B cell (primary cell): Measurements from ENCODE around the gene CYP4F3. TPM values are rescaled to one million over a fixed set of nuclear protein-coding genes. Genes with fewer than 3 reads are reported as not detected.

Source experiments
- ATAC-seq: fragments of 200-7000 bp; cut with Tn5 transposase; one replicate; pipeline ENCODE4 v1.10.0; 2021; ENCODE audit warnings: low read depth, mild to moderate bottlenecking, moderate number of reproducible peaks, moderate library complexity
- CTCF ChIA-PET: fragments of 350-600 bp; sonication (Branson Sonifier 250); formaldehyde crosslinking; loops from one replicate; lab custom pipeline; 2021; ENCODE audit warnings: antibody characterized with exemption, inconsistent platforms; lab: Charles Lee
- POLR2A ChIA-PET: fragments of 350-600 bp; sonication (Branson Sonifier 250); formaldehyde crosslinking; loops from one replicate; lab custom pipeline; 2021; ENCODE audit warnings: antibody characterized with exemption; lab: Charles Lee
- DNase-seq: peaks from one replicate; pipeline ENCODE4 v3.0.0; 2013
- H2AFZ ChIP-seq: 2 replicates; pipeline ENCODE4 v1.6.1; 2012; ENCODE audit warnings: mild to moderate bottlenecking, low read depth, low read length; ENCODE audit not compliant: insufficient read depth, poor library complexity, severe bottlenecking
- H3K27ac ChIP-seq, 2 donors: 1 replicate in 1 of 2; 2 replicates in 1 of 2; pipeline ENCODE4 v1.5.1; 2012 to 2013; ENCODE audit warnings: low read length in 2 of 2, mild to moderate bottlenecking in 2 of 2, moderate library complexity in 1 of 2
- H3K27me3 ChIP-seq, 4 experiments: fragments of 200-600 bp in 1 of 4; sonication (generic) in 1 of 4; replicated peaks in 1 of 4; 1 replicate in 2 of 4; 2 replicates in 2 of 4; pipeline versions ENCODE4 v1.6.1 to v1.7.0; 2013 to 2016; ENCODE audit warnings: low read length in 3 of 4, mild to moderate bottlenecking in 2 of 4, mixed read lengths in 1 of 4, moderate library complexity in 1 of 4; ENCODE audit not compliant: insufficient read depth in 4 of 4, control insufficient read depth in 3 of 4; ENCODE audit errors: control extremely low read depth in 1 of 4
- H3K36me3 ChIP-seq, 2 experiments: replicated peaks in 1 of 2; 1 replicate in 1 of 2; 2 replicates in 1 of 2; pipeline versions ENCODE4 v1.6.1 to v1.7.1; 2013; ENCODE audit warnings: low read length in 1 of 2; ENCODE audit not compliant: insufficient read depth in 2 of 2, control insufficient read depth in 1 of 2; ENCODE audit errors: control extremely low read depth in 1 of 2, extremely low read depth in 1 of 2
- H3K4me1 ChIP-seq, 2 donors: fragments of 200-600 bp in 1 of 2; sonication (generic) in 1 of 2; 1 replicate in 1 of 2; 2 replicates in 1 of 2; pipeline versions ENCODE4 v1.5.1 to v1.6.1; 2013 to 2017; ENCODE audit warnings: low read length in 2 of 2; ENCODE audit not compliant: control insufficient read depth in 2 of 2, insufficient read depth in 2 of 2
- H3K4me2 ChIP-seq: replicated peaks from 2 replicates; pipeline ENCODE3; 2012; ENCODE audit warnings: mild to moderate bottlenecking, low read depth, low read length; ENCODE audit not compliant: poor library complexity, severe bottlenecking
- H3K4me3 ChIP-seq, 5 experiments: fragments of 200-600 bp in 1 of 5; sonication (generic) in 1 of 5; 1 replicate in 3 of 5; 2 replicates in 2 of 5; pipeline versions ENCODE4 v1.5.1 to v1.7.0; 2011 to 2016; ENCODE audit warnings: low read length in 4 of 5, mild to moderate bottlenecking in 4 of 5, low read depth in 2 of 5, control low read depth in 1 of 5, moderate library complexity in 1 of 5; ENCODE audit not compliant: insufficient read depth in 1 of 5; ENCODE audit errors: control extremely low read depth in 1 of 5, extremely low read depth in 1 of 5
- H3K79me2 ChIP-seq: fragments of 200-600 bp; sonication (generic); one replicate; pipeline ENCODE4 v1.6.0; 2016; ENCODE audit warnings: low read length; ENCODE audit not compliant: control insufficient read depth, insufficient read depth
- H3K9ac ChIP-seq: fragments of 200-600 bp; sonication (generic); 2 replicates; pipeline ENCODE4 v1.6.1; 2017; ENCODE audit warnings: mild to moderate bottlenecking, low read length, moderate library complexity
- H3K9me3 ChIP-seq, 3 donors: one replicate each; pipeline versions ENCODE4 v1.6.1 to v1.7.1; 2013; ENCODE audit warnings: low read length in 2 of 3; ENCODE audit not compliant: control insufficient read depth in 2 of 3, insufficient read depth in 1 of 3; ENCODE audit errors: control extremely low read depth in 1 of 3
- H4K20me1 ChIP-seq: 2 replicates; pipeline ENCODE4 v1.6.0; 2012; ENCODE audit warnings: mild to moderate bottlenecking, low read length; ENCODE audit not compliant: insufficient read depth, control insufficient read depth, poor library complexity, severe bottlenecking
- H3K27ac Mint-ChIP-seq: one replicate; pipeline ENCODE4 v1.8.0; 2021; ENCODE audit warnings: mixed read lengths
- H3K27me3 Mint-ChIP-seq: one replicate; pipeline ENCODE4 v1.8.0; 2021; ENCODE audit warnings: mixed read lengths
- H3K4me1 Mint-ChIP-seq: one replicate; pipeline ENCODE4 v1.8.0; 2021; ENCODE audit warnings: mixed read lengths
- H3K4me3 Mint-ChIP-seq: one replicate; pipeline ENCODE4 v1.8.0; 2021; ENCODE audit warnings: mixed read lengths
- H3K9me3 Mint-ChIP-seq: one replicate; pipeline ENCODE4 v1.8.0; 2022; ENCODE audit warnings: mixed read lengths; ENCODE audit not compliant: insufficient read depth
- CTCF ChIP-seq: fragments of 200-600 bp; IDR thresholded peaks from one replicate; pipeline ENCODE4 v1.8.0; 2022; ENCODE audit warnings: antibody characterized with exemption, mild to moderate bottlenecking
- EZH2 ChIP-seq: IDR thresholded peaks from 2 replicates; pipeline ENCODE4 v1.6.1; 2012; ENCODE audit warnings: borderline replicate concordance, low read depth, mild to moderate bottlenecking, moderate library complexity, low read length; ENCODE audit not compliant: insufficient read depth, poor library complexity, severe bottlenecking
- WGBS: methylation state at CpG from one replicate; pipeline ENCODE4 v1.1.5; 2013; ENCODE audit warnings: missing lambda C conversion rate; ENCODE audit not compliant: insufficient coverage; 5-methylcytosine and 5-hydroxymethylcytosine counted together
- intact Hi-C: fragments of 100-400 bp; cut with micrococcal nuclease; formaldehyde crosslinking; loops from one replicate; pipeline ENCODE4 v1.10.0; 2022
- polyA plus RNA-seq: library from polyadenylated mRNA; depleted of rRNA; stranded (reverse); fragments of >200 nt; gene quantifications from 2 replicates; pipeline ENCODE4 v1.2.3, GENCODE V29; 2012
- total RNA-seq, 2 donors: library from RNA; stranded (reverse); fragments of 120-200 nt in 1 of 2; gene quantifications; 1 replicate in 1 of 2; 2 replicates in 1 of 2; pipeline versions ENCODE4 v1.2.3 to v1.2.4, GENCODE V29; 2013 to 2022

The CYP4F3 gene
- total and polyA plus RNA-seq, 2 donors (not counting 1 experiment from before 2014, with no cell fraction given) = not detected

- CTCF ChIA-PET = interaction anchor here (0.6 to 1.7 kb wide), 2 partner anchors 782 to 1632 kb away, joined by 3 read pairs; no protein-coding TSS in a partner anchor
- DNase-seq (no peak), ATAC-seq (no peak)
- H3K36me3 ChIP-seq = no peaks in the 10 kb centered on the region
- intact Hi-C loops = no loop called here
- H3K27me3 ChIP-seq = peaks cover 0 to 21% (median 4%) of the 10 kb centered on the region in 4 experiments
- no peaks in the 10 kb centered on the region for H3K9me3 Mint-ChIP-seq
- no peaks in the 10 kb centered on the region for H3K4me1 ChIP-seq
- 69% methylated on average over 2 of the region's 2 CpGs for WGBS
- no peak overlapping the region for H3K9ac ChIP-seq
- no peaks in the 10 kb centered on the region for H3K79me2 ChIP-seq
- no peak overlapping the region for H3K27ac Mint-ChIP-seq
- peaks cover 38% of the 10 kb centered on the region for H3K27me3 Mint-ChIP-seq
- POLR2A ChIA-PET = no interaction called here
- TF ChIP-seq EZH2 (no peak), CTCF (no peak)
- H3K4me3 ChIP-seq = no peak overlapping the region
- H4K20me1 ChIP-seq = no peaks in the 10 kb centered on the region
- H3K4me3 Mint-ChIP-seq = no peak overlapping the region
- H3K9me3 ChIP-seq = no peaks in the 10 kb centered on the region
- H3K4me1 Mint-ChIP-seq = peaks cover 3% of the 10 kb centered on the region
- no peak overlapping the region for H3K27ac ChIP-seq
- no peak overlapping the region for H3K4me2 ChIP-seq
- no peak overlapping the region for H2AFZ ChIP-seq
Observed at GRCh38 chr19:15635016-15635805, 5.5 kb upstream of the CYP4F3 start.

GRCh38 chr19:15636026-15636425 lies 4.7 kb upstream of the CYP4F3 start:
- no peaks in the 10 kb centered on the region for H3K79me2 ChIP-seq
- CTCF ChIA-PET = interaction anchor here (1.7 kb wide), 1 partner anchor 781 kb away, joined by 3 read pairs; no protein-coding TSS in a partner anchor
- peaks cover 3% of the 10 kb centered on the region for H3K4me1 Mint-ChIP-seq
- no peaks in the 10 kb centered on the region for H4K20me1 ChIP-seq
- no peak overlapping the region for H3K4me3 Mint-ChIP-seq
- H2AFZ ChIP-seq = no peak overlapping the region
- POLR2A ChIA-PET = no interaction called here
- DNase-seq (no peak), ATAC-seq (no peak)
- H3K36me3 ChIP-seq = no peaks in the 10 kb centered on the region
- H3K9me3 Mint-ChIP-seq = no peaks in the 10 kb centered on the region
- H3K27me3 ChIP-seq = peaks cover 0 to 24% (median 3%) of the 10 kb centered on the region in 4 experiments
- no peak overlapping the region for H3K4me2 ChIP-seq
- H3K27me3 Mint-ChIP-seq = peaks cover 34% of the 10 kb centered on the region
- H3K9me3 ChIP-seq = no peaks in the 10 kb centered on the region
- 71% methylated on average over 2 of the region's 2 CpGs for WGBS
- no peak for TF ChIP-seq CTCF
- no peak for TF ChIP-seq EZH2
- no peak overlapping the region for H3K27ac Mint-ChIP-seq
- H3K4me3 ChIP-seq = no peak overlapping the region
- no peaks in the 10 kb centered on the region for H3K4me1 ChIP-seq
- intact Hi-C loops = no loop called here
- no peak overlapping the region for H3K27ac ChIP-seq
- H3K9ac ChIP-seq = no peak overlapping the region
